ENCODE measurements around the gene CCDC88C. TPM values are rescaled to one million over a fixed set of nuclear protein-coding genes. Genes with fewer than 3 reads are reported as not detected.
A peak's percentile ranks its signal among the peaks of the same experiment; 100 is the strongest.

Gene CCDC88C
- total RNA-seq, 1 donor from 2014 or later = 12.4 TPM

DNA sequence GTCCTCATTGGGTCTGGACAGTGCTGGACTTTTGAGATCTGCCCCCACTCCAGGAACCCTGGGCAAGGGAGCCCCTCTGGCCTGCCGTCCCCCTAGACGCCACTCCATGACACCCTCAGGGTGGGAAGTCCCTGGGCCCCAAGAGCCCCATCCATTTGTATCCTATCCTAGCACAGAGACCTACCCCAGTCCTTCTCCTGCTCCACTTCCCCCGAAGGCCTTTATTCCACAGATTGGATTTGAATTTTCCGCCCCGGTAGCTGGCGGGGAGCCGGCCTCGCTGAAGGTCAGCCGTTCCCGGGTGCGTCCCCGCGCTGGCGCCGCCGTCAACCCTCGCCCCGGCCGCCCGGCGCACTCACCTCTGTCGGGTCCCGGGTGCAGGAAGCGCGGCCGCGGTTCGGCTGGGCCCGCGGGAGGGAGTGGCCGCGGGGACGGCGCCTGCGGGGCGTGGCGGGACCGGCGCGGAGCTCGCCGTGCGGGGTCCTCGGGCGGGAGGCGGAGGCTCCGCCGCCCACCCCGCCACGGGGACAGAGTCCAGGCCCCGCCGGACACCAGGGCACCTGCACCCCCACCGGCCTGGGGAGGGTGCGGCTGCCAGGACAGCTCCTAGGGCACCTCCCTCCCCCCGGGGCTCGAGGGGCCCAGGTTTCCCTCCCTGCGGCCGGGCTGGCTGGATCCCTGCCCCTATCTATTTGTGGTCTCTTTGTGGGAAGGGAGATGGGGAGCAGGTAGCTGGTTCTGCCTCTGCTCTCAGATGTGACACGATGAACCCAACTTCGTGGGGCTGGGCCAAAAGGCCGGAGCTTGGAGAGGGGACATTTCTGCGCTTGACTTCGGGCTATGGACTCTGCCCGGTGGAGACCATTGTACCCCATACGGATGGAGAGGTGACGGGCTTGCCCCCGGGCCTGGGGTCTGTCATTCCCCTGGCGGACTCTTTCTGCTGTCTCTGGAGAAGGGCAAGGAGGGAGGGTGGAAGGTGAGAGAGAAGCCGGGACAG lies 153.2 kb downstream of the CCDC88C start:
- H3K9me3 Mint-ChIP-seq (ENCODE audit: unreplicated experiment) = peaks cover 5% of the 10 kb centered on the region
- FAIRE-seq = no peak
- H3K4me3 ChIP-seq (ENCODE audit: insufficient read depth, low read depth, low read length) = peak overlapping the region; percentile 16

DNA sequence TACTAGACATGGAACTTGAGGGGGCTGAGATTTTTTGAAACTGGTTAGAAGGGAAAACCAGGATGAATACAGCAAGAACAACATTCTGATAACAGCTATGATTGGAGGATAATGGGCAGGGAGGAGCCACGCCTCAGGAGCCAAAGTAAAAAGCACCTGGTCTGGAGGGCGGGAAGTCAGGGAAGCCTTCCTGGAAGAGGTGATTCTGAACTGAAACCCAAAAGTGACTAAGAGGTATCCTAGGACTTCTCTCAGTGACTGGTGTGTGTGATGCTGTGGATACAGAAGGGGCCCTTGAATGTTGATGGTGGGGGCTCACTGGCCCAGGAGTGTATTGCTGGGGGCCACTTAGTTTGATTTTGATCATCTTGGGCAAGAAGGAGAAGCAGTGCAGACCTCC lies 154.3 kb downstream of the CCDC88C start:
- peaks cover 25% of the 10 kb centered on the region for H3K27me3 ChIP-seq (ENCODE audit: insufficient read depth, low read length)
- no peaks in the 10 kb centered on the region for H3K4me1 ChIP-seq (ENCODE audit: insufficient read depth, low read length)
- Mint-ChIP-seq H3K4me1 (ENCODE audit: low read depth, unreplicated experiment) (no peaks in the 10 kb centered on the region), H3K9me3 (ENCODE audit: unreplicated experiment) (peaks cover 5% of the 10 kb centered on the region), H3K36me3 (ENCODE audit: low read depth, unreplicated experiment) (peaks cover 2% of the 10 kb centered on the region), H3K27me3 (ENCODE audit: low read depth, unreplicated experiment) (peaks cover 39% of the 10 kb centered on the region), H3K27ac (ENCODE audit: unreplicated experiment) (peak overlapping the region; percentile 66), H3K4me3 (ENCODE audit: unreplicated experiment) (no peak overlapping the region)
- DNase-seq (ENCODE audit: low read depth) (no peak), FAIRE-seq (no peak)
- H3K9me3 ChIP-seq (ENCODE audit: insufficient read depth, low read depth, low read length) = no peaks in the 10 kb centered on the region
- H4K20me1 ChIP-seq (ENCODE audit: insufficient read depth, low read length) = no peaks in the 10 kb centered on the region
- H3K27ac ChIP-seq (ENCODE audit: low read depth, low read length) = no peak overlapping the region
- no peaks in the 10 kb centered on the region for H3K36me3 ChIP-seq (ENCODE audit: insufficient read depth, low read length)
- H3K4me2 ChIP-seq (ENCODE audit: low read length) = no peak overlapping the region
- H3K4me3 ChIP-seq (ENCODE audit: insufficient read depth, low read depth, low read length) = no peak overlapping the region
- no peaks in the 10 kb centered on the region for H3K79me2 ChIP-seq (ENCODE audit: insufficient read depth, low read length)
- no peak for TF ChIP-seq EZH2 (IDR thresholded peaks at IDR 0.05; ENCODE audit: insufficient read depth, low read length)
- TF ChIP-seq, protein P1, sequence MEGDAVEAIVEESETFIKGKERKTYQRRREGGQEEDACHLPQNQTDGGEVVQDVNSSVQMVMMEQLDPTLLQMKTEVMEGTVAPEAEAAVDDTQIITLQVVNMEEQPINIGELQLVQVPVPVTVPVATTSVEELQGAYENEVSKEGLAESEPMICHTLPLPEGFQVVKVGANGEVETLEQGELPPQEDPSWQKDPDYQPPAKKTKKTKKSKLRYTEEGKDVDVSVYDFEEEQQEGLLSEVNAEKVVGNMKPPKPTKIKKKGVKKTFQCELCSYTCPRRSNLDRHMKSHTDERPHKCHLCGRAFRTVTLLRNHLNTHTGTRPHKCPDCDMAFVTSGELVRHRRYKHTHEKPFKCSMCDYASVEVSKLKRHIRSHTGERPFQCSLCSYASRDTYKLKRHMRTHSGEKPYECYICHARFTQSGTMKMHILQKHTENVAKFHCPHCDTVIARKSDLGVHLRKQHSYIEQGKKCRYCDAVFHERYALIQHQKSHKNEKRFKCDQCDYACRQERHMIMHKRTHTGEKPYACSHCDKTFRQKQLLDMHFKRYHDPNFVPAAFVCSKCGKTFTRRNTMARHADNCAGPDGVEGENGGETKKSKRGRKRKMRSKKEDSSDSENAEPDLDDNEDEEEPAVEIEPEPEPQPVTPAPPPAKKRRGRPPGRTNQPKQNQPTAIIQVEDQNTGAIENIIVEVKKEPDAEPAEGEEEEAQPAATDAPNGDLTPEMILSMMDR (IDR thresholded peaks at IDR 0.05; ENCODE audit: insufficient read depth, low read depth, low read length) = no peak
- no peak overlapping the region for H2AFZ ChIP-seq (ENCODE audit: low read depth, low read length)
- no peak overlapping the region for H3K9ac ChIP-seq (ENCODE audit: low read length)

More for the DNA sequence above, 153.2 kb downstream of the CCDC88C start:
- peaks cover 25% of the 10 kb centered on the region for H3K27me3 ChIP-seq (ENCODE audit: insufficient read depth, low read length)
- no peak overlapping the region for H3K27ac ChIP-seq (ENCODE audit: low read depth, low read length)
- H3K36me3 ChIP-seq (ENCODE audit: insufficient read depth, low read length) = no peaks in the 10 kb centered on the region
- no peak for TF ChIP-seq EZH2 (IDR thresholded peaks at IDR 0.05; ENCODE audit: insufficient read depth, low read length)
- TF ChIP-seq, protein P1 (IDR thresholded peaks at IDR 0.05; ENCODE audit: insufficient read depth, low read depth, low read length) = no peak
- H3K9ac ChIP-seq (ENCODE audit: low read length) = peak overlapping the region; percentile 33
- Mint-ChIP-seq H3K4me1 (ENCODE audit: low read depth, unreplicated experiment) (no peaks in the 10 kb centered on the region), H3K36me3 (ENCODE audit: low read depth, unreplicated experiment) (peaks cover 2% of the 10 kb centered on the region), H3K27ac (ENCODE audit: unreplicated experiment) (peak overlapping the region; percentile 38), H3K4me3 (ENCODE audit: unreplicated experiment) (peak overlapping the region; percentile 74), H3K27me3 (ENCODE audit: low read depth, unreplicated experiment) (peaks cover 41% of the 10 kb centered on the region)
- no peak for DNase-seq (ENCODE audit: low read depth)
- no peaks in the 10 kb centered on the region for H4K20me1 ChIP-seq (ENCODE audit: insufficient read depth, low read length)
- no peaks in the 10 kb centered on the region for H3K9me3 ChIP-seq (ENCODE audit: insufficient read depth, low read depth, low read length)
- H3K4me2 ChIP-seq (ENCODE audit: low read length) = peak overlapping the region; percentile 78
- no peaks in the 10 kb centered on the region for H3K4me1 ChIP-seq (ENCODE audit: insufficient read depth, low read length)
- H2AFZ ChIP-seq (ENCODE audit: low read depth, low read length) = peak overlapping the region; percentile 45
- H3K79me2 ChIP-seq (ENCODE audit: insufficient read depth, low read length) = no peaks in the 10 kb centered on the region
